GM12878 (cell line): ENCODE results near the gene AFAP1L2. TPM values are rescaled to one million over a fixed set of nuclear protein-coding genes. Genes with fewer than 3 reads are reported as not detected.

Source experiments
- ATAC-seq: fragments of 200-7000 bp; cut with Tn5 transposase; 3 replicates; pipeline ENCODE4 v1.9.1; 2020; ENCODE audit warnings: mild to moderate bottlenecking, moderate library complexity
- BruUV-seq: library from RNA; stranded (reverse); fragments of 400-500 nt; replicated peaks from 2 replicates; lab custom pipeline; 2021; lab: Mats Ljungman, UMichigan
- CTCF ChIA-PET: fragments of 300-600 bp; sonication (Branson Sonifier 250); formaldehyde crosslinking; extraction: SDS; loops from one replicate; lab custom pipeline; 2021; ENCODE audit warnings: inconsistent platforms; lab: Yijun Ruan, JAX
- POLR2A ChIA-PET: fragments of 350-600 bp; formaldehyde crosslinking; extraction: SDS; loops from one replicate; lab custom pipeline; 2021; ENCODE audit warnings: inconsistent platforms; lab: Charles Lee
- RAD21 ChIA-PET: fragments of 300-600 bp; sonication (Branson Sonifier 250); formaldehyde crosslinking; loops from one replicate; lab custom pipeline; 2023; ENCODE audit warnings: antibody characterized with exemption; ENCODE audit not compliant: unreplicated experiment; lab: Charles Lee
- SMC1A ChIA-PET: fragments of 300-600 bp; sonication (Branson Sonifier 250); formaldehyde crosslinking; loops from one replicate; lab custom pipeline; 2023; ENCODE audit not compliant: unreplicated experiment, uncharacterized antibody; lab: Charles Lee
- DNase-seq: peaks from one replicate; pipeline ENCODE4 v3.0.0-alpha.2; 2011; ENCODE audit warnings: low read depth, low spot score
- FAIRE-seq: peaks from 3 replicates; lab custom pipeline; 2011; peaks lifted over from hg19 to GRCh38; lab: Jason Lieb, UNC
- H2AFZ ChIP-seq: 2 replicates; pipeline ENCODE4 v1.6.0; 2011; ENCODE audit warnings: low read depth, low read length, control low read depth; ENCODE audit not compliant: control insufficient read depth
- H3K27ac ChIP-seq: 2 replicates; pipeline ENCODE4 v1.5.1; 2011; ENCODE audit warnings: control low read depth; ENCODE audit not compliant: control insufficient read depth, insufficient read depth
- H3K27me3 ChIP-seq, 2 experiments: replicated peaks in 1 of 2; 2 replicates each; pipeline versions ENCODE4 v1.6.0 to v1.6.1; 2011; ENCODE audit warnings: low read length in 1 of 2; ENCODE audit not compliant: control insufficient read depth in 2 of 2, insufficient read depth in 2 of 2
- H3K36me3 ChIP-seq, 2 experiments: 2 replicates each; pipeline ENCODE4 v1.5.1; 2011; ENCODE audit warnings: low read length in 1 of 2; ENCODE audit not compliant: control insufficient read depth in 2 of 2, insufficient read depth in 2 of 2
- H3K4me1 ChIP-seq: 2 replicates; pipeline ENCODE4 v1.6.1; 2011; ENCODE audit warnings: mild to moderate bottlenecking, low read length, moderate library complexity, mixed read lengths; ENCODE audit not compliant: control insufficient read depth, insufficient read depth
- H3K4me2 ChIP-seq: 2 replicates; pipeline ENCODE4 v1.6.0; 2011; ENCODE audit warnings: control low read depth; ENCODE audit not compliant: control insufficient read depth, insufficient read depth
- H3K4me3 ChIP-seq: fragments of 200-600 bp; sonication (generic); 2 replicates; pipeline ENCODE4 v1.5.1; 2016
- H3K79me2 ChIP-seq: 2 replicates; pipeline ENCODE4 v1.6.0; 2011; ENCODE audit warnings: low read length; ENCODE audit not compliant: control insufficient read depth, insufficient read depth
- H3K9ac ChIP-seq: 2 replicates; pipeline ENCODE4 v1.8.0; 2011; ENCODE audit warnings: low read length, control low read depth, mixed read lengths; ENCODE audit not compliant: control insufficient read depth, insufficient read depth
- H3K9me3 ChIP-seq: replicated peaks from 3 replicates; pipeline ENCODE4 v1.5.1; 2011; ENCODE audit warnings: mild to moderate bottlenecking, low read length; ENCODE audit not compliant: control insufficient read depth, insufficient read depth
- H4K20me1 ChIP-seq: 2 replicates; pipeline ENCODE4 v1.6.0; 2011; ENCODE audit not compliant: control insufficient read depth, insufficient read depth
- BHLHE40 ChIP-seq, 2 experiments: fragments of 450-650 bp in 1 of 2; IDR thresholded peaks; 2 replicates each; pipeline ENCODE4 v1.6.1; 2011 to 2017; ENCODE audit warnings: low read depth in 2 of 2, borderline replicate concordance in 1 of 2, improper control_type of control experiment in 1 of 2, low read length in 1 of 2, mild to moderate bottlenecking in 1 of 2
- CBX3 ChIP-seq: fragments of 200-600 bp; sonication (generic); IDR thresholded peaks from 2 replicates; pipeline ENCODE4 v1.6.1; 2016; ENCODE audit warnings: low read depth, borderline replicate concordance
- CHD1 ChIP-seq: IDR thresholded peaks from 2 replicates; pipeline ENCODE4 v1.6.1; 2012; ENCODE audit warnings: low read depth, low read length, improper control_type of control experiment
- DPF2 ChIP-seq: fragments of 450-650 bp; IDR thresholded peaks from 2 replicates; pipeline ENCODE4 v1.6.1; 2017; ENCODE audit warnings: mild to moderate bottlenecking
- EED ChIP-seq: sonication (generic); IDR thresholded peaks from 2 replicates; pipeline ENCODE4 v1.6.1; 2016; ENCODE audit warnings: antibody characterized with exemption, low read depth
- ETV6 ChIP-seq, 2 experiments: fragments of 450-650 bp in 1 of 2; IDR thresholded peaks in 1 of 2; conservative IDR thresholded peaks in 1 of 2; 2 replicates each; pipeline ENCODE4 v1.6.1; 2014; ENCODE audit warnings: antibody characterized with exemption in 1 of 2, borderline replicate concordance in 1 of 2, low read depth in 1 of 2, mild to moderate bottlenecking in 1 of 2, moderate library complexity in 1 of 2
- FOXM1 ChIP-seq: IDR thresholded peaks from 2 replicates; pipeline ENCODE4 v1.6.1; 2012; ENCODE audit warnings: low read depth, mild to moderate bottlenecking, inconsistent platforms, low read length, moderate library complexity
- HDAC6 ChIP-seq: fragments of 200-600 bp; sonication (generic); IDR thresholded peaks from one replicate; pipeline ENCODE4 v1.8.0; 2017; ENCODE audit warnings: antibody characterized with exemption; ENCODE audit not compliant: unreplicated experiment
- NFIC ChIP-seq: IDR thresholded peaks from 2 replicates; pipeline ENCODE4 v1.6.1; 2012; ENCODE audit warnings: low read depth, mild to moderate bottlenecking, inconsistent platforms, low read length, moderate library complexity
- PAX5 ChIP-seq: IDR thresholded peaks from 2 replicates; pipeline ENCODE4 v1.6.1; 2011; ENCODE audit warnings: low read depth, low read length, borderline replicate concordance
- POU2F2 ChIP-seq: IDR thresholded peaks from 3 replicates; pipeline ENCODE4 v1.6.1; 2011; ENCODE audit warnings: low read depth, mild to moderate bottlenecking, low read length, borderline replicate concordance
- SRF ChIP-seq, 2 experiments: IDR thresholded peaks; 2 replicates each; pipeline ENCODE4 v1.6.1; 2011; ENCODE audit warnings: low read depth in 2 of 2, low read length in 2 of 2, mild to moderate bottlenecking in 1 of 2, moderate library complexity in 1 of 2
- TBL1XR1 ChIP-seq: IDR thresholded peaks from 2 replicates; pipeline ENCODE4 v1.6.1; 2012; ENCODE audit warnings: low read depth, low read length, improper control_type of control experiment
- ZZZ3 ChIP-seq: IDR thresholded peaks from 2 replicates; pipeline ENCODE4 v1.6.1; 2011; ENCODE audit warnings: low read depth; ENCODE audit not compliant: control insufficient read depth, insufficient read length
- WGBS: methylation state at CpG from one replicate; pipeline ENCODE4 v1.1.6; 2016; ENCODE audit warnings: low lambda C conversion rate; ENCODE audit not compliant: insufficient replicate concordance, insufficient coverage; ENCODE audit errors: missing lambda C conversion rate; 5-methylcytosine and 5-hydroxymethylcytosine counted together
- in situ Hi-C: fragments of 300-500 bp; cut with MboI; formaldehyde crosslinking; loops from 9 replicates; pipeline ENCODE4 v1.14.3; 2018; ENCODE audit warnings: mixed read lengths
- intact Hi-C: fragments of 100-400 bp; cut with micrococcal nuclease; formaldehyde crosslinking; loops from one replicate; pipeline ENCODE4 v1.14.2; 2022; ENCODE audit not compliant: unreplicated experiment
- polyA plus RNA-seq, 11 experiments: library from polyadenylated mRNA; depleted of rRNA in 4 of 11; unstranded in 6 of 11; stranded (reverse) in 5 of 11; fragments of >200 nt; fragmentation: Nextera tagmentation in 4 of 11; fragmentation: Illumina TruSeq in 1 of 11; extraction: Ambion mirVana in 4 of 11; extraction: Trizol in 1 of 11; gene quantifications; 1 replicate in 1 of 11; 2 replicates in 10 of 11; pipeline versions ENCODE4 v1.2.1 to v1.2.3, GENCODE V29; 2011 to 2016; ENCODE audit warnings: inconsistent platforms in 2 of 11, missing spikeins in 2 of 11, low read depth in 1 of 11
- total RNA-seq, 4 experiments: library from RNA; depleted of rRNA in 3 of 4; stranded (reverse); fragments of >200 nt in 3 of 4; fragmentation: Illumina TruSeq in 1 of 4; extraction: Trizol in 1 of 4; gene quantifications; 2 replicates each; pipeline versions ENCODE4 v1.2.1 to v1.2.3, GENCODE V29; 2013 to 2021
- TF ChIP-seq, protein P1 (sequence below): fragments of 450-650 bp; IDR thresholded peaks from 2 replicates; pipeline ENCODE4 v1.6.1; 2018; ENCODE audit warnings: borderline replicate concordance, mild to moderate bottlenecking; ENCODE audit not compliant: partially characterized antibody

AFAP1L2 gene
- total and polyA plus RNA-seq, 10 of the 15 experiments (the other 5 are each of a cell fraction or from before 2014, with no cell fraction given) = 0.03 to 4.0 (median 0.34) TPM

DNA sequence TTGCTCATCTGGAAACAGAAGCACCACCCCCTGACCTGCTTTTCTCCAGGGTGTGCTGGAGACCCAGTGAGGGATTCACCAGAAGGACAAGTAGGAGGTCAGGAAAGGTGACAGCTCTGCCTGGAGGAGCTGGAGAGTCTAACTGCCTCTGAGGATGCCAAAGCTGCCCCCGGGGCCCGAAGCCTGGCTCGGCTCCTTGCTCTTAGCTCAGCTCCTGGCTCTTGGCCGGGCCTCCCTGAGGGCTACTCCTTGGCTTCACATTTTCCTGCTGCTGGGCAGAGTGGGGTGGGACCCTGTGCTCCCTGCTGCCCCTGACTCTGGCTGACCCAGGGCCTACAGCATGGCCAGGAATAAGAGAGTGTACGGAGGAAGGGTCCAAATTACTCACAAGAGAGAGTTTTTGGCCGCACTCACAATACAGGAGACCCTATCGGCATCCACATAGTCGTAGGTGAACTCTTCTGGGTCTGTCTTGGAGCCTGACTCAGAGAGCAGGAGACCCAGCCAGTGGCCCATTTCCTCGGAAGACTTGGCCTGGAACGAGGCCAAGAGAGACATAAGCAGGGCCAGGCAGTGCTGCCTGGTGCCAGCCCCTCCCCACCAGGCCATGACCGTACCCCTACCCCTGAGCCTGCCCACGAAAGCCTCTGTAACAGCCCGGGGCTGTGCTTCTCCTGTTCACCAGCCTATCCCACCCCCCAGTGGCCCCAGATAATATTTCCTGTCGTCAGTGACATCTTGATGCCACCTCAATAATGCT, 102.2 kb downstream of the AFAP1L2 start:
- RAD21 ChIA-PET = interaction anchor here (1.6 kb wide), 1 partner anchor 21 kb away, joined by 5 read pairs; no protein-coding TSS in a partner anchor
- H3K4me3 ChIP-seq = no peak overlapping the region
- no peaks in the 10 kb centered on the region; the same call in 2 of the 3 replicates for H3K9me3 ChIP-seq
- H2AFZ ChIP-seq = no peak overlapping the region
- H3K27ac ChIP-seq = no peak overlapping the region
- POLR2A ChIA-PET = no interaction called here
- H3K4me2 ChIP-seq = no peak overlapping the region
- H3K9ac ChIP-seq = no peak overlapping the region
- 46% methylated on average over 14 of the region's 14 CpGs for WGBS
- CTCF ChIA-PET = interaction anchor here (2.0 to 3.3 kb wide), 10 partner anchors 24 to 247 kb away, joined by 5 to 58 read pairs (median 16); no protein-coding TSS in a partner anchor
- intact Hi-C loops (loop anchor here (5.0 kb wide), 3 partner anchors 245 to 505 kb away; no protein-coding TSS in a partner anchor), in situ Hi-C loops (loop anchor here (5.0 to 25.0 kb wide), 4 partner anchors 90 to 823 kb away; no protein-coding TSS in a partner anchor)
- no peaks in the 10 kb centered on the region for H3K79me2 ChIP-seq
- DNase-seq (no peak), ATAC-seq (no peak), FAIRE-seq (no peak)
- H3K36me3 ChIP-seq = no peaks in the 10 kb centered on the region
- BruUV-seq = no TSS peak
- no peaks in the 10 kb centered on the region for H4K20me1 ChIP-seq
- SMC1A ChIA-PET = interaction anchor here (2.7 kb wide), 1 partner anchor 156 kb away, joined by 30 read pairs; no protein-coding TSS in a partner anchor
- peaks cover 8% of the 10 kb centered on the region for H3K4me1 ChIP-seq
- H3K27me3 ChIP-seq = no peaks in the 10 kb centered on the region
- no peak for TF ChIP-seq CHD1
- no peak for TF ChIP-seq CBX3
- TF ChIP-seq BHLHE40 (IDR thresholded peaks at IDR 0.05; ENCODE audit: borderline replicate concordance in 1 of 2, low read depth in 2 of 2, low read length in 1 of 2) = no peak
- TF ChIP-seq, protein P1, sequence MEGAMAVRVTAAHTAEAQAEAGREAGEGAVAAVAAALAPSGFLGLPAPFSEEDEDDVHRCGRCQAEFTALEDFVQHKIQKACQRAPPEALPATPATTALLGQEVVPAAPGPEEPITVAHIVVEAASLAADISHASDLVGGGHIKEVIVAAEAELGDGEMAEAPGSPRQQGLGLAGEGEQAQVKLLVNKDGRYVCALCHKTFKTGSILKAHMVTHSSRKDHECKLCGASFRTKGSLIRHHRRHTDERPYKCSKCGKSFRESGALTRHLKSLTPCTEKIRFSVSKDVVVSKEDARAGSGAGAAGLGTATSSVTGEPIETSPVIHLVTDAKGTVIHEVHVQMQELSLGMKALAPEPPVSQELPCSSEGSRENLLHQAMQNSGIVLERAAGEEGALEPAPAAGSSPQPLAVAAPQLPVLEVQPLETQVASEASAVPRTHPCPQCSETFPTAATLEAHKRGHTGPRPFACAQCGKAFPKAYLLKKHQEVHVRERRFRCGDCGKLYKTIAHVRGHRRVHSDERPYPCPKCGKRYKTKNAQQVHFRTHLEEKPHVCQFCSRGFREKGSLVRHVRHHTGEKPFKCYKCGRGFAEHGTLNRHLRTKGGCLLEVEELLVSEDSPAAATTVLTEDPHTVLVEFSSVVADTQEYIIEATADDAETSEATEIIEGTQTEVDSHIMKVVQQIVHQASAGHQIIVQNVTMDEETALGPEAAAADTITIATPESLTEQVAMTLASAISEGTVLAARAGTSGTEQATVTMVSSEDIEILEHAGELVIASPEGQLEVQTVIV = no peak
- no peak for TF ChIP-seq EED
- no peak for TF ChIP-seq PAX5
- no peak for TF ChIP-seq DPF2
- no peak for TF ChIP-seq POU2F2
- TF ChIP-seq ZZZ3 = no peak
- TF ChIP-seq SRF (IDR thresholded peaks at IDR 0.05; ENCODE audit: low read depth in 2 of 2, low read length in 2 of 2) = no peak
- no peak for TF ChIP-seq NFIC
- no peak for TF ChIP-seq ETV6 (conservative IDR thresholded peaks at IDR 0.05 in 1 of 2, IDR thresholded peaks at IDR 0.05 in 1 of 2; ENCODE audit: borderline replicate concordance in 1 of 2, low read depth in 1 of 2)
- no peak for TF ChIP-seq TBL1XR1
- TF ChIP-seq FOXM1 = no peak
- no peak for TF ChIP-seq HDAC6
